KMS-11 (cell line): ENCODE measurements around the gene PDHB.

ENCODE experiments used
- H2AFZ ChIP-seq: fragments of 200-600 bp; sonication (generic); 2 replicates; pipeline ENCODE4 v1.6.1; 2016; ENCODE audit warnings: antibody characterized with exemption, mixed run types, low read depth
- H3K27ac ChIP-seq: fragments of 200-600 bp; sonication (generic); 2 replicates; pipeline ENCODE4 v1.6.1; 2016; ENCODE audit warnings: mild to moderate bottlenecking, mixed run types
- H3K27me3 ChIP-seq: fragments of 200-600 bp; sonication (generic); 2 replicates; pipeline ENCODE4 v1.6.1; 2017; ENCODE audit warnings: mild to moderate bottlenecking, low read depth, mixed run types, moderate library complexity; ENCODE audit not compliant: insufficient read depth
- H3K36me3 ChIP-seq: fragments of 200-600 bp; sonication (generic); 2 replicates; pipeline ENCODE4 v1.6.1; 2017; ENCODE audit warnings: mild to moderate bottlenecking, mixed run types; ENCODE audit not compliant: insufficient read depth
- H3K4me1 ChIP-seq: fragments of 200-600 bp; sonication (generic); 2 replicates; pipeline ENCODE4 v1.6.1; 2016; ENCODE audit warnings: mild to moderate bottlenecking, low read depth, mixed run types; ENCODE audit not compliant: poor library complexity, severe bottlenecking
- H3K4me2 ChIP-seq: fragments of 200-600 bp; sonication (generic); 2 replicates; pipeline ENCODE4 v1.7.0; 2016; ENCODE audit warnings: mild to moderate bottlenecking, mixed run types
- H3K4me3 ChIP-seq: fragments of 200-600 bp; sonication (generic); IDR thresholded peaks from 2 replicates; pipeline ENCODE4 v1.6.1; 2017; ENCODE audit warnings: low read depth, low read length, mixed read lengths; ENCODE audit not compliant: insufficient read depth
- H3K79me2 ChIP-seq: fragments of 200-600 bp; sonication (generic); 2 replicates; pipeline ENCODE4 v1.6.1; 2016; ENCODE audit warnings: low read depth, mixed run types; ENCODE audit not compliant: insufficient read depth
- H3K9ac ChIP-seq: fragments of 200-600 bp; sonication (generic); 2 replicates; pipeline ENCODE4 v1.6.1; 2016; ENCODE audit warnings: mild to moderate bottlenecking, mixed run types
- H4K20me1 ChIP-seq: fragments of 200-600 bp; sonication (generic); 2 replicates; pipeline ENCODE4 v1.6.1; 2016; ENCODE audit warnings: mild to moderate bottlenecking, mixed run types; ENCODE audit not compliant: insufficient read depth
- TF ChIP-seq, protein P1 (sequence below): fragments of 200-600 bp; sonication (generic); conservative IDR thresholded peaks from 2 replicates; pipeline ENCODE4 v1.6.1; 2017; ENCODE audit warnings: low read depth, mild to moderate bottlenecking, antibody characterized with exemption, low read length, moderate library complexity, mixed read lengths

The PDHB gene

DNA sequence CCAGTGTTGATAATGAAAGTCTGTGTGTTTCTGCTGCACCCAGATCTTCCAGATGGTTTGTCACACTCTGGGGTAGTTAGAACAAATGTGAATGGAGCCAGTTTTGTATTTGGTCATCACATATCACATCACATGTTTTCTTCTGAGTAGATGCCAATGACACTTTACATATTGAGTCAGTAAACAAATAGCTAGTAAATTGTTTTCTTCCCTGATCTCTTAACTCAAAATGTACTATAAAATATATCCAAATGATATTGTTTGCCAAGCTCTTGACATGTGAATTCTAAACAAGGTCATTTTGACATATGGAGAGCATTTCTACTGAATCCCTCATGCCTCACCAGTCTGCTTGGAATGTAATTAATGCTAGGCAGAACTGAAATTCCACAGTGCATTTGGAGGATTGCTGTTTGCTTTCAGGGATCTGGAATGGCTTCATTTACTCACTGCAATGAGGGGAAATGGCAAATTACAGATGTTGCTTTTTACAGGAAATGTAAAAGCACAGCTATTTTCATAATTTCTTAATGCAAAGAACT is 45.0 kb downstream of the PDHB start:
- no peak overlapping the region for H3K4me3 ChIP-seq
- H3K79me2 ChIP-seq: no peaks in the 10 kb centered on the region
- H3K4me1 ChIP-seq: peaks cover 15% of the 10 kb centered on the region
- H3K27me3 ChIP-seq: no peaks in the 10 kb centered on the region
- no peaks in the 10 kb centered on the region for H3K36me3 ChIP-seq
- H3K4me2 ChIP-seq: no peak overlapping the region
- H3K9ac ChIP-seq: no peak overlapping the region
- H2AFZ ChIP-seq: no peak overlapping the region
- TF ChIP-seq, protein P1, sequence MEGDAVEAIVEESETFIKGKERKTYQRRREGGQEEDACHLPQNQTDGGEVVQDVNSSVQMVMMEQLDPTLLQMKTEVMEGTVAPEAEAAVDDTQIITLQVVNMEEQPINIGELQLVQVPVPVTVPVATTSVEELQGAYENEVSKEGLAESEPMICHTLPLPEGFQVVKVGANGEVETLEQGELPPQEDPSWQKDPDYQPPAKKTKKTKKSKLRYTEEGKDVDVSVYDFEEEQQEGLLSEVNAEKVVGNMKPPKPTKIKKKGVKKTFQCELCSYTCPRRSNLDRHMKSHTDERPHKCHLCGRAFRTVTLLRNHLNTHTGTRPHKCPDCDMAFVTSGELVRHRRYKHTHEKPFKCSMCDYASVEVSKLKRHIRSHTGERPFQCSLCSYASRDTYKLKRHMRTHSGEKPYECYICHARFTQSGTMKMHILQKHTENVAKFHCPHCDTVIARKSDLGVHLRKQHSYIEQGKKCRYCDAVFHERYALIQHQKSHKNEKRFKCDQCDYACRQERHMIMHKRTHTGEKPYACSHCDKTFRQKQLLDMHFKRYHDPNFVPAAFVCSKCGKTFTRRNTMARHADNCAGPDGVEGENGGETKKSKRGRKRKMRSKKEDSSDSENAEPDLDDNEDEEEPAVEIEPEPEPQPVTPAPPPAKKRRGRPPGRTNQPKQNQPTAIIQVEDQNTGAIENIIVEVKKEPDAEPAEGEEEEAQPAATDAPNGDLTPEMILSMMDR: no peak
- H3K27ac ChIP-seq: no peak overlapping the region
- H4K20me1 ChIP-seq: no peaks in the 10 kb centered on the region

DNA sequence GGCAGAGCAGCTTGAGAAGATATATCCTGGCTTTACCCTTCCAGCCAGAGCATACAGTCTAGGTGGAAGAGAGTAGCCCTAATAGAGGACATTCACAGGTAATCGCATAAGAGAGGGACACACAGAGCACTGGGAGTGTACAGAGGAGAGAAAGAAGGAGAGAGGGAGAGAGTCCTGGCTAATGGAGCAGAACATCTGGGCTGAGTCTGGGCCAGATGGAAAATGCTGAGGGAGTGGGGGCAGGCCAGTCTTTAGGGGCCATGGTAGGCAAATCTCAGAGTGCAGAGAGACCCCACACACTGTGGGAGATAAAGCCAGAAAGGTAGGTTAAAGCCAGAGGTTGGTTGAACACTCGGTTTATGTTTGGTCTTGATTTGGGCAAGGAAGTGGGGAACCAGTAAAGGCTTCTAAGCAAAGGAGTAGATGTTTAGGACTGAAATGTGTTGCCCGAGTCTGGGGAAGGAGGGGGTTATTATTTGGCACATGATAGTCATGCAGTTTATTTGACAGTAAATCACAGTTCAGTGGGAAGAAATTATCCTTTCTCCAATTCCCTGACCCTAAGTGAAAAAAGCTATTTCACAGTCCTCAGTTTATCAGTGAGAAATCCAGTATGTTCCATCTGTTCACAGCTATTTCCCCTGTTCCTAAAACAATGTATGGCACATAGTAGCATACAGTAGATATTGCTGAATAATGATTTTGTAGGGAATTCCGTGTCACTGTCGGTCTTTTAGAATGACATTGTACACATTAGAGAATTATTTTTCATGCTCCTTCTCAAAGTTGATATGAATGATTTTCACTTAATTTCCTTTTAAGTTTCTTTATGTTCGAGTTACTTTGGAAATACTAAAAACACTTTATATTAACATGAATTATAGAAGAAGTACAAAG is 45.7 kb downstream of the PDHB start:
- Histone ChIP-seq H3K9ac (no peak overlapping the region), H2AFZ (no peak overlapping the region), H3K27ac (no peak overlapping the region), H3K4me1 (peaks cover 22% of the 10 kb centered on the region), H4K20me1 (no peaks in the 10 kb centered on the region), H3K4me2 (no peak overlapping the region), H3K79me2 (no peaks in the 10 kb centered on the region), H3K36me3 (no peaks in the 10 kb centered on the region), H3K27me3 (no peaks in the 10 kb centered on the region), H3K4me3 (no peak overlapping the region)
- TF ChIP-seq, protein P1: no peak

DNA sequence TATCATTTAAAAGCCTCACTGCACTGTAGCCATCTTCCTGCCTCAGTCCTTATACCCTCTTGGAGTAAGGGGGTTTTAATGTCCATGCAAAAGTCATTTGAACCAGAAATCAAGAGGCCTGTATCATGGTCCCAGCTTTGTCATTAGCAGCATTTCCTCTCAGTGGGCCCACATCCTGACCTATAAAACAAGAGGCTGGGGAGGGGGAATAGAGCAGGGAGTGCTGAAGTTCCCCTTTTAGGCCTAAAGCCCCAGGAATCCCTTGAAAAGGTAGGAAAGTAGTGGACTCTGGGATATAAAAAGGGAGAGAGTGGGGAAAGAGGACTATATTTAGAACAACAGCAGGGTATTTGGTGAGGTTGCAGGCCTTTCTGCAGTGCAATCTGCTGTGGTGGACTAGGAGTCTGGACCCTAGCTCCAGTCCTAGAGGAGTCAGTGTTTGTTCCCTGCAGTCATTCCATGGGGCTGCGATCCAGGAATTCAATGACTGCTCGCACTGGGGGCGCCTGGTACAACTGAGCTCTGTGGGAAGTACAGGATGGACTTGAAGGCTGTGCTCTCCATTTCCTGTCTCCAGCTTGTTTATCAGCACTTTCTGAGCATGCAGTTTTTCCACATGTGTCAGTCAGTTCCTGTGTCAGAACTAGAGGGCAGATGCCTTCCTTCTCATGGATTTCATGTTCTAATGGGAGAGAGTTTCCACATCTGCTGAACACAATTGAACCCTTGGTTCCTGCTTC is 46.8 kb downstream of the PDHB start:
- Histone ChIP-seq H3K4me2 (no peak overlapping the region), H3K27ac (no peak overlapping the region), H3K79me2 (no peaks in the 10 kb centered on the region), H3K36me3 (no peaks in the 10 kb centered on the region), H2AFZ (no peak overlapping the region), H4K20me1 (no peaks in the 10 kb centered on the region), H3K9ac (no peak overlapping the region), H3K4me1 (peaks cover 22% of the 10 kb centered on the region), H3K4me3 (no peak overlapping the region), H3K27me3 (no peaks in the 10 kb centered on the region)
- TF ChIP-seq, protein P1: no peak

DNA sequence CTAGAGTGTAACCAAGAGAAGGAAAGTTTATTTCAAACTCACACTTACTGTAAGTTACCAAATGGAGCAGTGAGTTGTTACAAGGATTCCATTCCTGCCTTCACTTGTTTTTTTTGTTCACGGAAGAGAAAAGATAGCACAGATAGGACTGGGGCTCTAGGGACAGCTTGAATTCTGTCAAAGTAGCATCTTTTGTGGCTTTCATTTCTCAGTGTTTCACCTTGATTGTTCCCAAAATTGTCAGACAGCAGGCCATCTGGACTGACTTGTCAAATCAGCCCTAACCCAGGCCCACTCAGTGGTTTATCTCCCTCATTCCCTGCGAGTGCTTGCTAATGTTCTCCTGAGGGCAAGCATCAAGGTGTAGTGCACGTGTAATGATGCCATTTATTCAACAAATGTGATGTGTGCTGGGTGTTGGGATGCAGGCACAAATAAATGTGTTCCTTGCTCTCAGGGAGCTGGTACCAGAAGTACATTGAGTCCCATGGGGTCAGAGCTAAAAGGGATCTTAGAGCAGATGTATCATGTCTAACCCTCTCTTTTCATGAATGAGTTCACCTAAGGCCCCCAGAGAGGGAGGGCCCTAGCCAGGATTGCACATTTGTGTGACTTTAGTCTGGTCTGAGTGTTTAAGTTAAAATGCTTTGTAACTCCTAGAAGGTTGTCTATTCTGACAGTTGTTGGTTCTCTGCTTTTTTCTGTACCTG is 49.1 kb downstream of the PDHB start:
- TF ChIP-seq, protein P1: no peak
- Histone ChIP-seq H3K4me2 (peak overlapping the region; percentile 20; the same call in 1 of the 2 replicates), H3K4me1 (peaks cover 22% of the 10 kb centered on the region), H3K36me3 (no peaks in the 10 kb centered on the region), H2AFZ (no peak overlapping the region), H3K79me2 (no peaks in the 10 kb centered on the region), H4K20me1 (no peaks in the 10 kb centered on the region), H3K27me3 (no peaks in the 10 kb centered on the region), H3K27ac (peak overlapping the region; percentile 28; the same call in 1 of the 2 replicates), H3K9ac (no peak overlapping the region), H3K4me3 (no peak overlapping the region)
